GM06990 (cell line): ENCODE measurements around the gene MPHOSPH9.

Experiments
- DNase-seq: peaks from one replicate; pipeline ENCODE4 v3.0.0-alpha.2; 2011; ENCODE audit not compliant: insufficient read length; ENCODE audit errors: extremely low read depth
- H3K27me3 ChIP-seq: replicated peaks from 2 replicates; pipeline ENCODE4 v1.6.0; 2011; ENCODE audit warnings: low read length; ENCODE audit not compliant: control insufficient read depth, insufficient read depth
- H3K36me3 ChIP-seq: 2 replicates; pipeline ENCODE4 v1.5.1; 2011; ENCODE audit warnings: low read length; ENCODE audit not compliant: control insufficient read depth, insufficient read depth
- H3K4me3 ChIP-seq: replicated peaks from 2 replicates; pipeline ENCODE4 v1.5.1; 2011; ENCODE audit warnings: low read depth, mild to moderate bottlenecking, control low read depth, low read length
- CTCF ChIP-seq: IDR thresholded peaks from 2 replicates; pipeline ENCODE4 v1.5.1; 2011; ENCODE audit warnings: low read length, control low read depth, mild to moderate bottlenecking, inconsistent platforms; ENCODE audit not compliant: insufficient read depth, poor library complexity, severe bottlenecking

Gene MPHOSPH9

GRCh38 chr12:123114304-123115083 lies 118.4 kb downstream of the MPHOSPH9 start:
- TF ChIP-seq CTCF: no peak
- H3K4me3 ChIP-seq: no peak overlapping the region
- no peaks in the 10 kb centered on the region for H3K27me3 ChIP-seq
- no peaks in the 10 kb centered on the region for H3K36me3 ChIP-seq
- DNase-seq: no peak

GRCh38 chr12:123113026-123113425 lies 119.9 kb downstream of the MPHOSPH9 start:
- no peaks in the 10 kb centered on the region for H3K36me3 ChIP-seq
- DNase-seq: no peak
- no peaks in the 10 kb centered on the region for H3K27me3 ChIP-seq
- TF ChIP-seq CTCF: no peak
- no peak overlapping the region for H3K4me3 ChIP-seq

GRCh38 chr12:123111498-123112165 lies 121.3 kb downstream of the MPHOSPH9 start:
- DNase-seq: no peak
- Histone ChIP-seq H3K4me3 (no peak overlapping the region), H3K27me3 (no peaks in the 10 kb centered on the region), H3K36me3 (no peaks in the 10 kb centered on the region)
- TF ChIP-seq CTCF: no peak

GRCh38 chr12:123109319-123109772 lies 123.6 kb downstream of the MPHOSPH9 start:
- no peaks in the 10 kb centered on the region for H3K36me3 ChIP-seq
- no peak for TF ChIP-seq CTCF
- DNase-seq: no peak
- H3K4me3 ChIP-seq: no peak overlapping the region
- H3K27me3 ChIP-seq: no peaks in the 10 kb centered on the region

- no peaks in the 10 kb centered on the region for H3K36me3 ChIP-seq
- no peaks in the 10 kb centered on the region for H3K27me3 ChIP-seq
- TF ChIP-seq CTCF: no peak
- H3K4me3 ChIP-seq: no peak overlapping the region
- no peak for DNase-seq
Measured at GRCh38 chr12:123108682-123109066, 124.3 kb downstream of the MPHOSPH9 start.
